Stimulated activated naive B cell treated with anti-CD40 and anti-IgM and Interleukin-4, amounts not matched to agents 10 μg/mL and 1 μg/mL and 100 μg/mL, for 72 hours (primary cell): ENCODE measurements around the gene CTSE.

Source experiments
- ATAC-seq, 2 donors: fragments of 150-1000 bp; cut with Tn5 transposase; replicated peaks; 2 replicates each; pipeline ENCODE4 v1.10.0; 2021; ENCODE audit warnings: moderate library complexity in 1 of 2
- DNase-seq: peaks from one replicate; pipeline ENCODE4 v3.0.0; 2021
- H3K27ac Mint-ChIP-seq: one replicate; pipeline ENCODE4 v1.8.0; 2022; ENCODE audit warnings: mild to moderate bottlenecking, mixed read lengths
- H3K27me3 Mint-ChIP-seq, 2 donors: one replicate each; pipeline ENCODE4 v1.8.0; 2022; ENCODE audit warnings: mixed read lengths in 2 of 2
- H3K36me3 Mint-ChIP-seq, 2 donors: one replicate each; pipeline ENCODE4 v1.8.0; 2022; ENCODE audit warnings: mixed read lengths in 2 of 2, mild to moderate bottlenecking in 1 of 2
- H3K4me1 Mint-ChIP-seq, 2 donors: one replicate each; pipeline ENCODE4 v1.8.0; 2022; ENCODE audit warnings: mixed read lengths in 2 of 2, mild to moderate bottlenecking in 1 of 2
- H3K4me3 Mint-ChIP-seq, 2 donors: one replicate each; pipeline ENCODE4 v1.8.0; 2022; ENCODE audit warnings: mild to moderate bottlenecking in 2 of 2, mixed read lengths in 2 of 2, moderate library complexity in 1 of 2
- H3K9me3 Mint-ChIP-seq, 2 donors: one replicate each; pipeline ENCODE4 v1.8.0; 2022; ENCODE audit warnings: mixed read lengths in 2 of 2, mild to moderate bottlenecking in 1 of 2

Gene CTSE

GRCh38 chr1:205972491-205973168, 51.1 kb downstream of the CTSE start:
- Mint-ChIP-seq H3K9me3 (no peaks in the 10 kb centered on the region), H3K36me3 (no peaks in the 10 kb centered on the region)
- ATAC-seq: no peak

GRCh38 chr1:205972081-205972480, 51.6 kb downstream of the CTSE start:
- ATAC-seq (no peak), DNase-seq (no peak)
- Mint-ChIP-seq H3K27ac (no peak overlapping the region), H3K4me1 (peaks cover 0 to 12% of the 10 kb centered on the region in 2 donors), H3K36me3 (no peaks in the 10 kb centered on the region), H3K9me3 (no peaks in the 10 kb centered on the region), H3K27me3 (peaks cover 0 to 4% of the 10 kb centered on the region in 2 donors), H3K4me3 (no peak overlapping the region)

More at GRCh38 chr1:205972491-205973168, 51.1 kb downstream of the CTSE start:
- DNase-seq: no peak
- Mint-ChIP-seq H3K4me1 (peaks cover 0 to 12% of the 10 kb centered on the region in 2 donors), H3K4me3 (no peak overlapping the region), H3K27ac (no peak overlapping the region), H3K27me3 (peaks cover 0 to 4% of the 10 kb centered on the region in 2 donors)

- Mint-ChIP-seq H3K4me3 (no peak overlapping the region), H3K9me3 (no peaks in the 10 kb centered on the region), H3K27me3 (peaks cover 0 to 4% of the 10 kb centered on the region in 2 donors), H3K27ac (no peak overlapping the region), H3K4me1 (peaks cover 0 to 12% of the 10 kb centered on the region in 2 donors), H3K36me3 (no peaks in the 10 kb centered on the region)
- no peak for ATAC-seq
- DNase-seq: no peak
Measured at GRCh38 chr1:205971082-205971481, 52.6 kb downstream of the CTSE start.

DNA sequence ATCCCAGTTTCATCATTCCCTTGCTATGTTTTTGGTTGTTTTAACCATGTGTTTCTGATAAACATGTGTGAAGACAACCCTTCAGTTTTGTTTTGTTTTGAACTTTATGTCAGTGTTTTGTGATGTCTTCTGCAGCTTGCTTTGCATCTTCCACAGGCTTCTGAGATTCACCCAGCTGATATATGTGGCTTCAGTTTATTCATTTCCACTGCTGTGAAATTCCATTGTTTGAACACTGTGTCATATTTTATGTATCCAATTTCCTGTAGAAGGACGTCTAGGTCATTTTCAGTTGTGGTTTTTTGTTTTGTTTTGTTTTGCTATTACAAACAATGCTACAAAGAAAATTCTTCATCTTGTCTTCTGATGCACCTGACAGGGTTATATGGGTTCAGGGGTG, 53.2 kb downstream of the CTSE start:
- H3K27ac Mint-ChIP-seq: no peak overlapping the region
- peaks cover 0 to 14% of the 10 kb centered on the region in 2 donors for H3K4me1 Mint-ChIP-seq
- no peaks in the 10 kb centered on the region for H3K36me3 Mint-ChIP-seq
- no peak for DNase-seq
- no peak for ATAC-seq
- no peak overlapping the region for H3K4me3 Mint-ChIP-seq
- peaks cover 0 to 4% of the 10 kb centered on the region in 2 donors for H3K27me3 Mint-ChIP-seq
- no peaks in the 10 kb centered on the region for H3K9me3 Mint-ChIP-seq

DNA sequence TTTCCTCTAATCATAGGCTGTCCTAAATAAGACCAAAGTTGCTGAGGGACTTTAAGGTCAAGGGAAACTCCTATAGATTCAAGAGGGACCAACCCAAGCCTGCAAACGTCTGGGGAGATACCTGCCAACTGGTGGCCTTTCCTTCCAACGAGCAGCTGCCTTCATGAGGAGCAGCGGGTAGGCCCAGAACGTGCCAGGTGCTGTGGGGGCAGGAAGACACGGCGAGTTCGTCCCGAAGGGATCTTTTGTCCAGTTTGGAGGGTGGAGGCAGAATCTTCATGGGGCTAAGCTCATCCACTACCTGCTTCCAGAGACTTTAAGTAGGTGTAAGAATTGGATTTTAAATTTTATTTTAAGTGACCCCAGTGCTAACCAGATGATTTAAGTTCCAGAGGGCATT, 54.5 kb downstream of the CTSE start:
- no peaks in the 10 kb centered on the region for H3K36me3 Mint-ChIP-seq
- ATAC-seq: no peak
- H3K27ac Mint-ChIP-seq: no peak overlapping the region
- no peak for DNase-seq
- H3K27me3 Mint-ChIP-seq: peaks cover 0 to 4% of the 10 kb centered on the region in 2 donors
- H3K4me3 Mint-ChIP-seq: no peak overlapping the region
- peaks cover 0 to 8% of the 10 kb centered on the region in 2 donors for H3K4me1 Mint-ChIP-seq
- no peaks in the 10 kb centered on the region for H3K9me3 Mint-ChIP-seq

DNA sequence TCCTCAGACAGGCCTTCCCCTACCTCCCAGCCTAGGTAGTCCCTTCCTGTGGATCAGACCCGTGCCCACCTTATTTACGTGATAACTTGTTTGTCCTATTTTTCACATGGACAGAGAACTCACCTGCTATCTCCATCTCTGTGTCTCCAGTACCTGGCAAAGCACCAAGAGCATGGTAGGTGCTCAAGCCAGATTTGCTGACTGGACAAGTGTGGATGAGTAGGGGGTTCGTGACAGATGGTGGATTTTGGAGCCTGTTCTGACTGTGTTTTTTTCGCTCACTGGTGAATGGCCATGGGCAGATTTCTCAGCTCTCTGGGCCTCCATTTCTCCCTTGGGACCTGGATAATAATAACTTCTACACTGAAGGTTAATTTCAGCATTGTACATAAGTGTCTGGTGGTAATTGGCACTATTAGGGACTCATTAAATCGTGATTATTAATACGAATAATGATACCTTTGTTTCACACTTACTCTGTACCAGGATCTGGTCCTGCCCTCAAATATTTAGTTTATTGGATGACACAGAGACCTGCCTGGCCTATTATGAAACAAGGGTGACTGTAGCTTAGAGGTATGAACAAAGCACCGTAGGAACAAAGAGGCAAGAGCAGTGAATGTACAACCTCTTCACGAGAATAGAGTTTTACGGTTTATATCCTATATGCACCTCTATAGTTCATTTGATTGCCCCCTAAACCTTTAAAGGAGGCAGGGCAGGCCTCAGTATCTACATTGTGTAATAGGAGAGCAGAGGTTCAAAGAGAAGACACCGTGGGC, 56.0 kb downstream of the CTSE start:
- no peak overlapping the region for H3K27ac Mint-ChIP-seq
- DNase-seq (no peak), ATAC-seq (no peak)
- no peaks in the 10 kb centered on the region for H3K27me3 Mint-ChIP-seq
- H3K4me3 Mint-ChIP-seq: no peak overlapping the region
- peaks cover 0 to 3% of the 10 kb centered on the region in 2 donors for H3K4me1 Mint-ChIP-seq
- no peaks in the 10 kb centered on the region for H3K36me3 Mint-ChIP-seq
- H3K9me3 Mint-ChIP-seq: no peaks in the 10 kb centered on the region

DNA sequence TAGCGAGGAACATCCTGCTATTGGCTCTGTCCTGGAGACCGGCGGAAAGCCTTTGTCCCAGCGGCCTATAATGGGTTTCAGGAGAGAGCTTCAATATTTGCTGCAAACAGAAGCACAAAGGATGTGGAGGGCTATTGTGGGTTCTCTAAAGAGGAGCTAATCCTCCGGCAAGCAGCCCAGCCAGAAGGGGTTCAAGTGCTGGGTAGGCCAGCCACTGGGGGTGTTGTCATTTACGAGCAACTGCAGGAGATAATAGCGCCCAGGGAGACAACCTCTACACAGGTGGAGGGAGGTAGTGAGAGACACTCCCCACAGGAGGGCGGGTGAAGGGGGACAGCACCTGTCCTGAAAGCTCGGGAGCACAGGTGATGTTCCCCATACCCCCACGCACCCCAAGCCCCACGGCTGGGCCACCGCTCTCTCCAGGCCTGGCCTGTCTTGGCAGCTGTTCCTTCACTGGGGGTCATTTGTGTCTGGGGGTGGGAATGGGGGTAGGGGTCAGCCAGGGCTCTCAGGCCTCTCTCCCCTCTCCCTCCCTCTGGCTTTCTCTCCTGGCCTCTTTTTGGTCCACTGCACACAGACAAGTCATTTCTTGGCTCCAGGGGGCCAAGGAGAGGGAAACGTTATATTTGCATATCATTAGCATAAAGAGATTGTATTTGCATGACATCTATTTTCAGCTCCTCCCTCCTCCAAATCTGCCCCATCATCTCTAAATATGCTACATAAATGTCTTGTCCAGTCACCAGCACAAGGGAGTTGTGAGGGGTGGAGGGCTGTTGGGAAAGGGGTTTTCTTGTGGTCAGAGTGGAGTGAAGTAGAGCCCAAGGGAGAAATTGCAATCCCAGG, 58.4 kb downstream of the CTSE start:
- no peak for DNase-seq
- Mint-ChIP-seq H3K4me3 (no peak overlapping the region), H3K27me3 (peaks cover 0 to 4% of the 10 kb centered on the region in 2 donors), H3K27ac (no peak overlapping the region), H3K4me1 (peaks cover 6 to 12% of the 10 kb centered on the region in 2 donors), H3K9me3 (no peaks in the 10 kb centered on the region), H3K36me3 (no peaks in the 10 kb centered on the region)
- ATAC-seq: no peak

GRCh38 chr1:205963352-205964155, 60.1 kb downstream of the CTSE start:
- H3K9me3 Mint-ChIP-seq: no peaks in the 10 kb centered on the region
- H3K4me1 Mint-ChIP-seq: peaks cover 6 to 12% of the 10 kb centered on the region in 2 donors
- no peak overlapping the region for H3K27ac Mint-ChIP-seq
- peaks cover 5 to 11% of the 10 kb centered on the region in 2 donors for H3K27me3 Mint-ChIP-seq
- no peak overlapping the region for H3K4me3 Mint-ChIP-seq
- no peak for ATAC-seq
- DNase-seq: no peak
- no peaks in the 10 kb centered on the region for H3K36me3 Mint-ChIP-seq

DNA sequence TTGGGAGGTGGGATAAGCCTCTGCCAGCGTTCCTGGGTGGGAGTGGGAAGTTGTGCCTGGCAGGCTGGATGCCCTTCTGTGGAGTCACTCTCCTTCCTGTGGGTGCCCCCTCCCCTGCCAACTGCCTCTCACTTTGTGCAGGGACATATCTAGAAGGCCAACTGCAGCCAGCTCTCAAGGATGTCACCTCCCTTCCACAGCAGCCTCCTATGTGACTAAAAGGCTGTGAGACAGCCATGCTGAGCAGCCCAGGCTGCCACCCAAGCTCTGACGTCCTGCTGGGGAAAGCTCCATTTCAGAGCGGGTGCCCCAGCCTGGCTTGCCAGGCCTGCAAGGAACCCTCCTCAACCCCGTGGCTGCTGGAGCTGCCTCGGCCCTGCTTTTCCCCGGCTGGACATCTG, 60.9 kb downstream of the CTSE start:
- DNase-seq: no peak

DNA sequence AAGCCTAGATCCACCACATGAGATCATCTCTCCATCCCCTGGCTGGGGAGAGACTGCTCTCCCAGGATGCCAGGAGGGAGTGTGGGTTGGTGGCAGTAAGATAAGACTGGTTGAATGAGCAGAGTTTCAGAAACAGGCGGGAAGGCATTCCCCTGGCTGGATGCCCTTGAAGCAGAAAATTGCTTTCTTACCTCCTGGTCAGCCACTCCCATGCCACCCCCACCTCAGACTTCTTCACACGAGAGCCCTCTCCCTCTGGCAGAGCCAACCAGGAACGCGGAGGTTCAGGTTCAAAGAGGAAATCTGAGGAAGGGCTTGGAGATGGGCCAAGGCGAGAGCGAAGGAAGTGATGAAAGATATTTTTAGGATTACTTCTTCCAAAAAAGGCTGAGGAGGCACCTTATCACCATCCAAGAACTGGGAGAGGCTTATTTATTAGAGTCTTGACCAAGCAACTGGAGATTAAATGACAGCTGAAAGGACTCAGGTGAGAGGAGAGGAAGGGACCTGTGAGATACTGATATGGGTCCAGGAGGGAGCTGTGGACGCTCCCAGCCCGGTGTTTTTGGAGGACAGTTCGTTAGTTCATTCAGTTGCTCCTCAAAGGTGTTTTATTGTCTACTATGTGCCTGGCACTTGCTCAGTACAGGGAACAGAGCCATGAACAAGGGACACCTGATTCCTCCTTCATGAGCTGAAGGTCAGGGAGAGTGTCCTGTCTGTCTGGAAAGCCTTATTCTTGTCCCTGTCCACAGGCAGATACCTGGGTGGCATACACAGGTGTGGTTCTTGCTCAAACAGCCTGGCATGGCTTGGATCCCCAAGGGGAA, 61.5 kb downstream of the CTSE start:
- Mint-ChIP-seq H3K27ac (no peak overlapping the region), H3K36me3 (no peaks in the 10 kb centered on the region), H3K4me3 (no peak overlapping the region), H3K9me3 (no peaks in the 10 kb centered on the region), H3K4me1 (peaks cover 6 to 12% of the 10 kb centered on the region in 2 donors), H3K27me3 (peaks cover 5 to 11% of the 10 kb centered on the region in 2 donors)
- ATAC-seq (no peak), DNase-seq (no peak)

More for the DNA sequence above, 60.9 kb downstream of the CTSE start:
- no peak for ATAC-seq
- Mint-ChIP-seq H3K36me3 (no peaks in the 10 kb centered on the region), H3K27me3 (peaks cover 5 to 11% of the 10 kb centered on the region in 2 donors), H3K27ac (no peak overlapping the region), H3K4me1 (peaks cover 6 to 12% of the 10 kb centered on the region in 2 donors), H3K9me3 (no peaks in the 10 kb centered on the region), H3K4me3 (no peak overlapping the region)

- no peak overlapping the region for H3K4me3 Mint-ChIP-seq
- peaks cover 5 to 11% of the 10 kb centered on the region in 2 donors for H3K27me3 Mint-ChIP-seq
- DNase-seq (no peak), ATAC-seq (peak; percentile 44 to 75)
- H3K27ac Mint-ChIP-seq: peak overlapping the region; percentile 42
- peaks cover 6 to 12% of the 10 kb centered on the region in 2 donors for H3K4me1 Mint-ChIP-seq
- no peaks in the 10 kb centered on the region for H3K9me3 Mint-ChIP-seq
- no peaks in the 10 kb centered on the region for H3K36me3 Mint-ChIP-seq
Measured at GRCh38 chr1:205961405-205961804, 62.3 kb downstream of the CTSE start.

DNA sequence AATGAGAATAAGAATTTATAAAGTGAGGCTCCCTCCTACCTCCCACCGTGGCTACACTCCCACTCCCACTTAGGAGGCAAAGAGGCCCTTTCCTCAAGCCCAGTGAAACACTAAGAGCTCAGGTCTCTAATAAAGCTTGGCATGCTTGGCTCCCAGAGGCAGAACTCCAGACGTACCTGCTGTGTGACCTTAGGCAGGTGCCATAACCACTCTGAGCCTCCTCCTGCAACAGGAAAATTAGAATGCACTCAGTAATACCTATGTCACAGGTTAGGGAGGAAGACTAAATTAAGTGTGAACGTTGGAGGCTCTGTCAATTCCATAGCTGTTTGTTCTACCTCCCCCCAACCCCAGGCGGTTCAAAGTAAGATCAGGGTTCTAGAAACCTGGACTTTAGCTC, 63.9 kb downstream of the CTSE start:
- H3K27me3 Mint-ChIP-seq: peaks cover 5 to 11% of the 10 kb centered on the region in 2 donors
- ATAC-seq (no peak), DNase-seq (no peak)
- H3K4me1 Mint-ChIP-seq: peaks cover 6 to 10% of the 10 kb centered on the region in 2 donors
- no peak overlapping the region for H3K4me3 Mint-ChIP-seq
- H3K9me3 Mint-ChIP-seq: no peaks in the 10 kb centered on the region
- H3K27ac Mint-ChIP-seq: no peak overlapping the region
- no peaks in the 10 kb centered on the region for H3K36me3 Mint-ChIP-seq
